Dermis blood vessel endothelial cell (primary cell): ENCODE data around the gene CIB2. TPM values are rescaled to one million over a fixed set of nuclear protein-coding genes. Genes with fewer than 3 reads are reported as not detected.

Source experiments
- DNase-seq: peaks from one replicate; pipeline ENCODE4 v3.0.0; 2010
- total RNA-seq: library from RNA; depleted of rRNA; stranded (reverse); fragments of >200 nt; gene quantifications from 2 replicates; pipeline ENCODE4 v1.2.3, GENCODE V29; 2014

The CIB2 gene
- total RNA-seq, 1 donor from 2014 or later = 1.5 TPM

DNA sequence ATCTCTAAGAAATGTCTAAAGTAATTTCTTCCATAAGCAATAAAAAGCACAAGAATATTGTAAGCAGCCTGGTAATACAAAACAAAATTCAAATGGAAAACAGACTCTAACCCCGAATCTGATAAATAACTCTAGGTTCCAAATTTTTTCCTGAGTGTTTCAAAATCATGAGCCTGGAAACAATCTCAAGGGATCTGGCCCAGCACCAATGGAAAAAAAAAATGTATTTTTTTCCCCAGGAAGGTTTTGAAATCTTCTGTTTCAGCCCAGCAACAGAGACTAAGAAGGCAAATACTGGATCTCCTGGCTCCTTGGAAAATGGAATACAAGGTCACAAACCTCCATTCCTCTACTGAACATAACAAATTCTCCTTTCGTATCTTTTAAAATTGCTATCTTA lies 66.7 kb downstream of the CIB2 start:
- no peak for DNase-seq

DNA sequence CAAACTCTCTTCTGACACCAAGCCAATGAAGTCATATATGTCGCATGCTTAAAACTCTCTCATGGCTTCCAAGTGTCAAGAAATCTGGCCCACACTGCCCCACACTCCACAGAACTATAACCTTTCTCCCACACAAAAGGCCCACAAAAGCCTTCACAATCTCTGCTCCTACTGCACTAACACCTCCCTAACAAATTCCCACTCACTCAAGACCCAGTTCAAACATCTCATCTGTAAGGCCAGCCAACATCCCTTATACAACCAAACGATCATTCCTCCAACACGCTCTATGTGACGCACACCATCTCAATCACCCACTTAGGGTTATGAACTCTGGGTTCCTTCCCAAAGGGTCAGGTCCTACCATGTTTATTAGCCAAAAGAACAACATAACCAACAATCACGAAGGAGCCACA lies 67.3 kb downstream of the CIB2 start:
- no peak for DNase-seq

DNA sequence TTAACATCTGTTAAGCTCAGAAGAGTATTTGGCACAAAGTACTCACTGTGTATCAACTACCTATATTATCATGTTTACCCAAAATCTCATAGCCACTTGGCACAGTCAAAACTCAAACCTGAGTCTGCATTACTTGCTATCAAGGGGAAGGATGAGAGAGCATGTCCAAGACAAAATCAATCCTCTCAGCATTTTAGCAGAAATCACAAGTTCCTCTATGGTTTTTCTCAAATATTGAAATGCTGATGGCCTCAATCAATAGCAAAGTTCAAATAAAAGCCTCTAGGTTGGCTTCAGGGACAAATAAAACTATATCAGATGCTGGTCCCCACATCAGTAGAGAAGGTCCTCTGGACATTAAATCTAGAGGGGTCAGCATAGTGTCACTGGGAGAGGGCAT lies 68.0 kb downstream of the CIB2 start:
- no peak for DNase-seq

DNA sequence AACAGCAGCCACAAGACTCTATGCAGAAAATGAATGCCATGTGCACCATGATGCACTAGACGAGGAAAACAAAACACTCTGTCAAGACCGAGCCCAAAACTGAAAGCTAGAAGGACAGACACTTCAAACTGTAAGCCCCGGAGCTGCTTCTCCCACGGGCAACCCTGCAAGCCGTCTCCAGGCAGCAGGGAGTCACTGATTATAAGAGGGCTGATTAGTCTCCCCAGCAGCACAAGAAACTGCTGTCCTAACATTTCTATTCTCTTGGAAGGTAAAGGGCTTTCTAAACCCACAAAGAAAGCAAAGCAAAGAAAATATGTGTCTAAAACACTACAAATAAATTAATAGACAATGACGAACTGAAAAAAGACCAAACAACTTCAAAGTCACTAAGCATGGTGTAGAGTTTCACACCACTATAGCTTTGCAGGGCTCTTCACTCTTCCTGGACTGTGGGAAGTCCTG lies 69.2 kb downstream of the CIB2 start:
- DNase-seq = no peak

DNA sequence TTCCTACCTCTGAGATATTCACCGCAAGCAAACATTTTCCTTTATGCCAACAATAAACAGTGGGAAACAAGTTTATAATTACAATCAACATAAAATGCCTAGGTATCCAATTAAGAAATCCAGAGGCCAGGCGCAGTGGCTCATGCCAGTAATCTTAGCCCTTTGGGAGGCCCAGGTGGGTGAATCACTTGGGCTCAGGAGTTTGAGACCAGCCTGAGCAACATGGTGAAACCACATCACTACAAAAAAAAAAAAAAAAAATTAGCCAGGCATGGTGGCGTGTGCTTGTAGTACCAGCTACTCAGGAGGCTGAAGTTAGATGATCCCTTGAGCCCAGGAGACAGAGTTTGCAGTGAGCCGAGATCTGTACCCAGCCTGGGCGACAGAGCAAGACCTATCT lies 71.0 kb downstream of the CIB2 start:
- no peak for DNase-seq

DNA sequence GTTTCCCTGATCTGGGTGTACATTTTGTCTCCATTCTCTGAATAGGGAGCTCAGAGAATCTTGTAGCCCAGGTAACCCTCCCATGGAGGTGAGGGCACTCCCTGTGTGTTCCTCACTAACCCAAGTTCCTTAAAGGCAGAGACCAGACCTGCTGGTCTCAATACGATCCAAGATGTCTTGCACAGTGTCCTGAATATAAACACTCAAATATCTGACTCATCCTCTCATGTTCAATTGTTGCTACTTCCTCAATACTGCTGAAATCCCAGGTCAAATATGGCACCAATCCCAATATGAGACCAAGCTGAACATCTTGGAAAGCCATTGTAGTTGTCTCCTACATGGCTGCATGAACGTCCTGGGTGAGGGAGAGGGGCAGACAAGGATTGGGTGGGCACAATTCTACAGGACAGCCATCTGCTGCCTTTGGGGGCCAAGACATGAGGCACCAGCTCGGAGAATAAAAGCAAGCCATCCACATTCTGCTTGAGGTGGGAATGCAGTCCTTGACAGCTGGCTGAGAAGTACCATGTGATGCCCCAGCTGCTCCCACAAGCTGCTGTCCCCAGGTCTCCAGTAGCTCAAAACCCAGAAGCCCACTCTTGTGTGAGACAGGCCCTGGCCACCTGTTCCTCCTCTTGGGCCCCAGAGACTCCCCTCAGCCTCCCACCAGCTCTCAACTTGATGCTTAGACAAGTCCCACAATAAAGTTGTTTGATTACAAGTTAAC lies 72.0 kb downstream of the CIB2 start:
- DNase-seq = peak; percentile 77

DNA sequence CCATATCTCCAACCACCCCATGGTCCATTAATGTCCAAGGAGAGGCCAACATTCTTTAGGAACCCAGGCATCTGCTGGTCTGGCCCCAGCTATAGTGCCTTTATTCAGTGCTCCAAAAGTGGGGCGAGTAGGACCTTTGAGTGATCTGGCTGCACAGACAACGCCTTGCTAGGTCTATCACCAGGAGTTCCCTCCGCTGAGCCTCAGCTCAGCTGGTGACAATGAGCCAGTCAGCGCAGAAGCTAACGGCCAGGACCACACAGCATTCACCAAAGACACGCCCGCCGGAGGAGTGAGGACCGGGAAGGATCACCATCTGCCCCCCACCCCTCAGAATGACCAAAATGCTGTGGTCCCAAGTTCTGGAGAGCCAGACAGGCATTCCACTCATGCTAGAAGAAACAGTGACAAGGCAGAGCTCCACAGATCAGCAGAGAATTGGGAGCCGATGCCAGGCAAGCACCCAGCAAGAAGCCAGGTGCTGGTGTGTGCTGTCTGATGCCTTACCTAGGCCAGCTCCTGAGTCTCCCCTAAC lies 72.8 kb downstream of the CIB2 start:
- DNase-seq = no peak

DNA sequence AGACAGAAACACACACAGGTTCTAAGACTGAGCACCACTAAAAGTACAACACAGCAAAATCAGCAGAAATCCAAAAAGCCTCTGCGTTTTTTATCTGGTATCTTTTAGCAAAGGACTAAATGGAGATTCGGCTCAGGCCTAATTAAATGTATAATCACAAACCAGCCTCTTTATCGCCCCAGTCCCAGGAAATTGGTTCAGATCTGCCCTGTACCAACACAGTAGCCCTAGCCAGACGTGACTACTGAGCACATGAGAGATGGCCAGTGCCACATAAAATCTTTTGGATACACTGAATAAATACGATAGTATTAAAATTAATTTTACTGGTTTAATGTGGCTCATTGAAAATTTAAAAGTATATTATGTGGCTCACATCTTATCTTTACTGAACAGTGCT lies 73.4 kb downstream of the CIB2 start:
- DNase-seq = no peak

DNA sequence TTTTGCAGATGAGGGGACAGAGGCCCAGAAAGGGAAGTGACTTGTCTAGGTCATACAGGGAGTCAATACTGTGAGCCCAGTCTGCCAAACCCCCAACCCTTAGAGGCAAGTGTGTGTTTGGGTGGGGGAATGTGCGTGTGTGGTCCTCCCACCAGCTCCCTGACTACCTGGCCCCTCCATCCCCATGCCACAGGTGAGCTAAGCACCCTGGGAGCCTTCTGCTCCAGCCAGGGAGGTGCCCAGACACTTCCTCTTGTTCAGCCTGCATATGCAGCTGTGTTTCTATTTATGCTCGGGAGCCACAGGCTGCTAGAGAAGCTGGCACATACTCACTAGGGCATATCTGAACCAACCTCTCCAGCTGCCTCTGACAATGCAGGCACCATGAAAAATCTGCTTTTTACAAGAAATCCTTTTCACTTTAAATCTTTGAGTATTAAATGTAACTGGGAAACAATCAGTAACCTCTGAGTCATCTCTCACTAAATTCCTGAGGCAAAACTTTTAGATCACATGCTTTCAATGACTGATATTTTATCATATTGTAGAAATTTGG lies 74.5 kb downstream of the CIB2 start:
- peak; percentile 55 for DNase-seq

DNA sequence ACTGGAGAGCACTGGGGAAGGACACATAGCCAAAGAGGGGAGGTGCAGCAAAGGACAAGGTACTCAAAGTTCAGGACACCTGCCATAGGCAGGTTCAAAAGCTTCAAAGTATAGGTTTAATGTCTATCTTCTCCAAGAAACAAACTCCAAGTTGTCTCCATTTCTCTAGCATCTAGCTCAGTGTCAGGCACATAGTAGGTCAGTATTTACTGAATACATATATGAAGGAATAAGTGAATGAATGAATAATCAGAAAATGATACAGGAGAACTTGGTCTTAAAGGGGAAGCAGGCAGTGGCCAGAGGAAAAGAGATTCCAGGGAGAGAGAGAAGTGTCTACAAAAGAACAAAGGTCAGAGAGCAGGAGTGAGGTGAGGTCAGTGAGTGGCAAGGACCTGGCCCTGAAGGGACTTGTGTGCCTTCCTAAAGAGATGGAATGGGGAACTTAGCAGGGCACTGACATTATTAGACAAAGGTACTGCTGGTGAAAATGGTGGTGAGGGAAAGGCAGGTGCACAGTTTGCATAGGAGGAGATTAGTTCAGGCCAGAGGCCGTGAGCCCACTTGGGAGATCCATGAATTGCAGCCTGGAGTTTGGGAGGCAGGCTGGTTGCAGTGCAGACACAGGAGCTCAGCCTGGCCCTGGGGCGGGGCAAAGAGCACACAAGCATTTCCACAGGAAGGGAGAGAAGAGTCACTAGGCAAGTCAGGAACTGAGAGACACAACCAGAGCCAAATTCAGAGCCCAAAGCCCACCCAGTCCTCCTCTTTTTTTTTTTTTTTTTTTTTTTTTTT lies 75.1 kb downstream of the CIB2 start:
- no peak for DNase-seq

DNA sequence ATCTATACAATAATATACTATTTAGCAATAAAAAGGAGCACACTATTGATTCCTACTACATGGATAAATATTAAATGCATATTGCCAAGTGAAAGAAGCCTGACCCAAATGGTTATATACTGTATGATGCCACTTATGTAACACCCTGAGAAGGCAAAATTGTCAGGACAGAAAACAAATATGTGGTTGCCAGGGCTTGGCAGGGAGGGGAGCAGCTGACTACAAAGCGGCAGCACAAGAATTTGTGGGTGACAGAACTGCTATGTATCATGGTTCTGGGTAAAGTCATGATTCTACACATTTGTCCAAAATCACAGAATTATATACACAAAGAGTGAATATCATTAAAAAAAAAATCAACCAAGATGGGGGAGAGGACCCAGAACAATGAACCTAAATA lies 76.3 kb downstream of the CIB2 start:
- no peak for DNase-seq

Other genes with a start within 250 kb of the CIB2 start
- gene TBC1D2B, start 53.7 kb downstream of the CIB2 start, total RNA-seq = 26.2 and 43.8 TPM in 2 replicates
- not detected in 2 replicates for gene SH2D7, start 38.9 kb downstream of the CIB2 start, total RNA-seq
- 35.6 and 65.6 TPM in 2 replicates for gene IDH3A, start 17.9 kb upstream of the CIB2 start, total RNA-seq
- not detected in 2 replicates for gene ACSBG1, start 103.1 kb upstream of the CIB2 start, total RNA-seq
- 3.9 and 5.6 TPM in 2 replicates for gene DNAJA4, start 133.1 kb upstream of the CIB2 start, total RNA-seq
- gene SKIC8, start 168.2 kb upstream of the CIB2 start, total RNA-seq = 64.1 and 76.2 TPM in 2 replicates
- gene CRABP1, start 208.9 kb upstream of the CIB2 start, total RNA-seq = not detected in 2 replicates